Dermis microvascular lymphatic vessel endothelial cell (primary cell): ENCODE measurements around the gene PRKCQ. TPM values are rescaled to one million over a fixed set of nuclear protein-coding genes. Genes with fewer than 3 reads are reported as not detected.
"Not testable (repeated sequence)": the region's sequence is repeated elsewhere in the genome, so short reads cannot be mapped to it uniquely, and the experiment has no call there.

ENCODE experiments used
- DNase-seq, 2 donors: peaks; one replicate each; pipeline versions ENCODE4 v3.0.0 to v3.0.0-alpha.2; 2010; ENCODE audit warnings: low read depth in 2 of 2
- total RNA-seq: library from RNA; depleted of rRNA; stranded (reverse); fragments of >200 nt; gene quantifications from 2 replicates; pipeline ENCODE4 v1.2.1, GENCODE V29; 2014

Gene PRKCQ
- total RNA-seq, 1 donor from 2014 or later: 0.39 TPM

DNA sequence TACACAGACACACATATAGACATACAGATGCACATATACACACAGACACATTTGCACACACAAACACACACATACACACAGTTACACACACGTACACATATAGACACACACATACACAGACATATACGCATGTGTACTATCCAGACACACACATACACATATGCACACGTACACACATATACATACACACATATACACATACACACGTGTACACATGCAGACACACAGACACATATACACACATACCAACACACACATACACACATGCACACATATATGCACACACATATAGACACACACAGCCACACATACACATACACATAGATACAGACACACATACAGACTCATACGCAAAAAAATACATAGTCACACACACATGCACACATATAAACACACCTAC lies 193.1 kb downstream of the PRKCQ start:
- no peak for DNase-seq

DNA sequence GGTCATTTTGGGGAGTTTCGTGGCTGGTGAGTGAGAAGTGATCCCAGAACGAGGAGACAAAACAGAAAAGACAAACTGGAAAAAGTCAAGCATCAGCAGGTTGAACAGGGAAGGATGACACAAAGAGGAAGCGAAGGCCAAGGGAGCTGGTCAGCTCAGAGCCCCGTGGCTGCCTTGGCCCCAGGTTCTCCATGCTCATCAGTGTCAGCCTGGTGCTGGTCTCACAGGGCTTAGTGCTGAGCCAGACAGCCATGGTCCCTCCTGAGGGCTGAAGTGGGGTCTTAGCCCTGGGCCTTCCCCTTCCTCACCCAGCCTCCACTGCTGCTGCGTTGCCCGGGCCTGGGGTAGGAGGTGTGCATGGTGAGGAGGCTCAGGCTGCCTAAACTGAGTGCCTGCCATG lies 193.7 kb downstream of the PRKCQ start:
- no peak for DNase-seq

- no peak for DNase-seq
These were observed 194.4 kb downstream of the PRKCQ start for GRCh38 chr10:6385665-6386064.

GRCh38 chr10:6384847-6385246 lies 195.2 kb downstream of the PRKCQ start:
- no peak for DNase-seq

DNA sequence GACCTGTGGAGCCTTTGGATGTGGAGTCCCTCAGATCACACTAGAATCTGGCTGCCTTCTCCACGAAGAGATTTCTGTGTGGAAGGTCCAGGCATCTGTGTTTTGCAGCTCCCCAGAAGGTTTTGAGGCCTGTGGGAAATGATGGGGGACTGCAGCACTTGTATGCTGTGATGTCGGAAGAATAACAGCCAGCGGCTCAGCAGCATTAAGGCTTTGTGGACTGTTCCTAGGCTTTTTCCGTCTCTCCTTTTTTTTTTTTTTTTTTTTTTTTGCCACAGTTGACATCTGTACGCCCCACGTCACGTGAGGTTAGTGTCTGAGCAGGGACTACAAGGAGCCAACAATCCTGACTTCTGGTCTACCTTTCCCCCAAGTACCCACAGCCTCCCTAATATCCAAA lies 196.0 kb downstream of the PRKCQ start:
- DNase-seq: no peak

- peak in 1 of 2 donors; percentile 75 for DNase-seq
These were observed 196.8 kb downstream of the PRKCQ start for GRCh38 chr10:6383096-6383812.

GRCh38 chr10:6382081-6382480 lies 198.0 kb downstream of the PRKCQ start:
- DNase-seq: peak; percentile 10 to 90

DNA sequence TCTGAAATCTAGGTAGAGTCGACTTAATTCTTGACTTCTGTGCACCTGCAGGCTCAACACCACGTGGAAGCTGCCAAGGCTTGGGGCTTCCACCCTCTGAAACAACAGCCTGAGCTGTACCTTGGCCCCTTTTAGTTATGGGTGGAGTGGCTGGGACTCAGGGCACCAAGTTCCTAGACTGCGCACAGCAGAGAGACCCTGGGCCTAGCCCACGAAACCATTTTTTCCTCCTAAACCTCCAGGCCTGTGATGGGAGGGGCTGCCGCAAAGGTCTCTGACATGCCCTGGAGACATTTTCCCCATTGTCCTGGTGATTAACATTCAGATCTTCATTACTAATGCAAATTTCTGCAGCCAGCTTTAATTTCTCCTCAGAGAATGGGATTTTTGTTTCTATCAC lies 199.6 kb downstream of the PRKCQ start:
- not testable (repeated sequence) for DNase-seq

- no peak for DNase-seq
These were observed 200.9 kb downstream of the PRKCQ start for GRCh38 chr10:6379015-6379776.
